IMR-90 (cell line): ENCODE data around the gene SRRD. TPM values are rescaled to one million over a fixed set of nuclear protein-coding genes. Genes with fewer than 3 reads are reported as not detected.

ENCODE experiments used
- ATAC-seq: fragments of 200-7000 bp; cut with Tn5 transposase; 2 replicates; pipeline ENCODE4 v1.9.1; 2020; ENCODE audit warnings: low read depth, mild to moderate bottlenecking, moderate library complexity
- BruUV-seq: library from RNA; stranded (reverse); fragments of 400-500 nt; replicated peaks from 2 replicates; lab custom pipeline; 2021; lab: Mats Ljungman, UMichigan
- CTCF ChIA-PET: fragments of 300-600 bp; formaldehyde crosslinking; extraction: SDS; loops from one replicate; lab custom pipeline; 2021; ENCODE audit warnings: antibody characterized with exemption; lab: Yijun Ruan, JAX
- POLR2A ChIA-PET: fragments of 300-600 bp; sonication (Branson Sonifier 250); formaldehyde crosslinking; loops from one replicate; lab custom pipeline; 2022; ENCODE audit warnings: antibody characterized with exemption; ENCODE audit not compliant: unreplicated experiment; lab: Charles Lee
- DNase-seq: peaks from one replicate; pipeline ENCODE4 v3.0.0; 2013
- H2AFZ ChIP-seq: replicated peaks from 2 replicates; pipeline ENCODE3; 2013; ENCODE audit warnings: low read length, mild to moderate bottlenecking; ENCODE audit not compliant: poor library complexity
- H2AK5ac ChIP-seq: 2 replicates; pipeline ENCODE4 v1.6.1; 2013; ENCODE audit warnings: low read depth, low read length, inconsistent platforms
- H2AK9ac ChIP-seq: replicated peaks from 2 replicates; pipeline ENCODE3; 2013; ENCODE audit warnings: mild to moderate bottlenecking, low read depth, low read length, moderate library complexity; ENCODE audit not compliant: poor library complexity
- H2BK120ac ChIP-seq: 2 replicates; pipeline ENCODE4 v1.6.1; 2013; ENCODE audit warnings: low read depth, low read length, inconsistent platforms
- H2BK15ac ChIP-seq: 3 replicates; pipeline ENCODE4 v1.6.1; 2013; ENCODE audit warnings: low read depth, low read length, inconsistent platforms
- H2BK20ac ChIP-seq: 2 replicates; pipeline ENCODE4 v1.6.1; 2013; ENCODE audit warnings: low read depth, mild to moderate bottlenecking, inconsistent platforms, low read length, moderate library complexity
- H2BK5ac ChIP-seq: 2 replicates; pipeline ENCODE4 v1.6.1; 2013; ENCODE audit warnings: mild to moderate bottlenecking, low read depth, low read length, inconsistent platforms; ENCODE audit not compliant: poor library complexity, severe bottlenecking
- H3K14ac ChIP-seq: replicated peaks from 2 replicates; pipeline ENCODE4 v1.6.1; 2013; ENCODE audit warnings: low read depth, low read length, inconsistent platforms
- H3K18ac ChIP-seq: 2 replicates; pipeline ENCODE4 v1.6.1; 2013; ENCODE audit warnings: low read depth, low read length, control low read depth
- H3K23ac ChIP-seq: 2 replicates; pipeline ENCODE4 v1.6.1; 2013; ENCODE audit warnings: low read depth, low read length, inconsistent platforms
- H3K27ac ChIP-seq: 2 replicates; pipeline ENCODE4 v1.5.1; 2013; ENCODE audit warnings: mild to moderate bottlenecking, control low read depth, low read length; ENCODE audit not compliant: insufficient read depth
- H3K27me3 ChIP-seq: 2 replicates; pipeline ENCODE4 v1.6.1; 2013; ENCODE audit warnings: low read length; ENCODE audit not compliant: control insufficient read depth, insufficient read depth
- H3K36me3 ChIP-seq: 2 replicates; pipeline ENCODE4 v1.6.1; 2013; ENCODE audit warnings: low read length, mixed read lengths; ENCODE audit not compliant: control insufficient read depth, insufficient read depth
- H3K4ac ChIP-seq: 2 replicates; pipeline ENCODE4 v1.6.1; 2013; ENCODE audit warnings: low read depth, low read length, inconsistent platforms
- H3K4me1 ChIP-seq: 2 replicates; pipeline ENCODE4 v1.6.1; 2013; ENCODE audit warnings: low read length, mixed read lengths; ENCODE audit not compliant: control insufficient read depth, insufficient read depth
- H3K4me2 ChIP-seq: 2 replicates; pipeline ENCODE4 v1.6.1; 2013; ENCODE audit warnings: low read depth, mild to moderate bottlenecking, control low read depth, low read length, moderate library complexity
- H3K4me3 ChIP-seq: 2 replicates; pipeline ENCODE4 v1.5.1; 2013; ENCODE audit warnings: low read depth, mild to moderate bottlenecking, control low read depth, low read length, moderate library complexity; ENCODE audit not compliant: insufficient read depth
- H3K56ac ChIP-seq: 2 replicates; pipeline ENCODE4 v1.6.1; 2013; ENCODE audit warnings: low read length, inconsistent platforms; ENCODE audit not compliant: insufficient read depth; ENCODE audit errors: extremely low read depth
- H3K79me1 ChIP-seq, 2 experiments: 2 replicates each; pipeline ENCODE4 v1.6.1; 2013; ENCODE audit warnings: low read length in 2 of 2, inconsistent platforms in 1 of 2, low read depth in 1 of 2
- H3K9ac ChIP-seq: 2 replicates; pipeline ENCODE4 v1.6.1; 2013; ENCODE audit warnings: low read depth, low read length, control low read depth
- H3K9me1 ChIP-seq: 2 replicates; pipeline ENCODE4 v1.6.1; 2013; ENCODE audit warnings: low read length, inconsistent platforms; ENCODE audit not compliant: insufficient read depth
- H3K9me3 ChIP-seq: 2 replicates; pipeline ENCODE4 v1.6.1; 2013; ENCODE audit warnings: low read length; ENCODE audit not compliant: control insufficient read depth, insufficient read depth
- H4K20me1 ChIP-seq: 2 replicates; pipeline ENCODE4 v1.6.1; 2013; ENCODE audit warnings: low read length, inconsistent platforms; ENCODE audit not compliant: insufficient read depth
- H4K5ac ChIP-seq: 2 replicates; pipeline ENCODE4 v1.6.1; 2013; ENCODE audit warnings: mild to moderate bottlenecking, low read depth, low read length, control low read depth
- H4K8ac ChIP-seq, 2 experiments: 2 replicates each; pipeline ENCODE4 v1.6.1; 2013; ENCODE audit warnings: low read depth in 2 of 2, low read length in 2 of 2, control low read depth in 1 of 2, inconsistent platforms in 1 of 2
- H4K91ac ChIP-seq: 2 replicates; pipeline ENCODE4 v1.6.1; 2013; ENCODE audit warnings: low read depth, low read length, inconsistent platforms; ENCODE audit not compliant: insufficient read depth
- BHLHE40 ChIP-seq: fragments of 150-350 bp; IDR thresholded peaks from 2 replicates; pipeline ENCODE4 v1.6.1; 2016; ENCODE audit warnings: mild to moderate bottlenecking, low read depth, low read length
- CEBPB ChIP-seq: IDR thresholded peaks from 2 replicates; pipeline ENCODE4 v1.6.1; 2012; ENCODE audit warnings: low read depth, low read length, improper control_type of control experiment
- CHD1 ChIP-seq: IDR thresholded peaks from 2 replicates; pipeline ENCODE4 v1.6.1; 2012; ENCODE audit warnings: low read depth, low read length, improper control_type of control experiment
- CTCF ChIP-seq: conservative IDR thresholded peaks from 2 replicates; pipeline ENCODE4 v1.5.1; 2012; ENCODE audit warnings: mild to moderate bottlenecking, low read depth, low read length, improper control_type of control experiment
- FOS ChIP-seq: fragments of 150-350 bp; IDR thresholded peaks from 2 replicates; pipeline ENCODE4 v1.6.1; 2016; ENCODE audit warnings: low read depth, low read length
- MAFK ChIP-seq: IDR thresholded peaks from 2 replicates; pipeline ENCODE4 v1.6.1; 2012; ENCODE audit warnings: low read depth, low read length, improper control_type of control experiment
- MAZ ChIP-seq: IDR thresholded peaks from 2 replicates; pipeline ENCODE4 v1.6.1; 2012; ENCODE audit warnings: low read depth, mild to moderate bottlenecking, low read length, improper control_type of control experiment, moderate library complexity, borderline replicate concordance
- MXI1 ChIP-seq: IDR thresholded peaks from 2 replicates; pipeline ENCODE4 v1.6.1; 2012; ENCODE audit warnings: low read depth, mild to moderate bottlenecking, low read length, moderate library complexity, borderline replicate concordance
- NFE2L2 ChIP-seq: fragments of 150-350 bp; IDR thresholded peaks from 2 replicates; pipeline ENCODE4 v1.6.1; 2016; ENCODE audit warnings: low read depth, mild to moderate bottlenecking, low read length
- POLR2A ChIP-seq: IDR thresholded peaks from 2 replicates; pipeline ENCODE4 v1.6.1; 2012; ENCODE audit warnings: mild to moderate bottlenecking, low read depth, low read length
- RAD21 ChIP-seq: IDR thresholded peaks from 2 replicates; pipeline ENCODE4 v1.6.1; 2012; ENCODE audit warnings: low read length, improper control_type of control experiment
- RCOR1 ChIP-seq: IDR thresholded peaks from 2 replicates; pipeline ENCODE4 v1.6.1; 2012; ENCODE audit warnings: mild to moderate bottlenecking, low read length, improper control_type of control experiment; ENCODE audit not compliant: insufficient replicate concordance
- RFX5 ChIP-seq: IDR thresholded peaks from 2 replicates; pipeline ENCODE4 v1.8.0; 2012; ENCODE audit warnings: low read depth, mild to moderate bottlenecking, low read length, moderate library complexity
- SMC3 ChIP-seq: fragments of 150-350 bp; IDR thresholded peaks from 2 replicates; pipeline ENCODE4 v1.6.1; 2016; ENCODE audit warnings: low read depth, mild to moderate bottlenecking, antibody characterized with exemption, low read length, moderate library complexity
- WGBS, 2 experiments: methylation state at CpG; one replicate each; pipeline versions ENCODE4 v1.1.5 to v1.1.7; 2013; ENCODE audit warnings: missing lambda C conversion rate in 2 of 2; ENCODE audit not compliant: insufficient read length in 1 of 2; ENCODE audit errors: extremely low coverage in 2 of 2; 5-methylcytosine and 5-hydroxymethylcytosine counted together
- dilution Hi-C: fragments of 300-500 bp; cut with HindIII; formaldehyde crosslinking; loops from one replicate; pipeline ENCODE4 v1.14.3; 2018; ENCODE audit warnings: low sequenced_read_pairs; ENCODE audit not compliant: unreplicated experiment
- in situ Hi-C: fragments of 300-500 bp; cut with MboI; formaldehyde crosslinking; loops from 3 replicates; pipeline ENCODE4 v1.14.3; 2019; ENCODE audit warnings: low sequenced_read_pairs, inconsistent platforms, mixed read lengths
- intact Hi-C: fragments of 100-400 bp; cut with micrococcal nuclease; formaldehyde crosslinking; loops from 2 replicates; pipeline ENCODE4 v1.10.0; 2022
- polyA plus RNA-seq, 3 experiments: library from polyadenylated mRNA; depleted of rRNA; stranded (reverse); fragments of >200 nt; gene quantifications; 2 replicates each; pipeline ENCODE4 v1.2.3, GENCODE V29; 2012; ENCODE audit warnings: low replicate concordance in 1 of 3
- total RNA-seq: library from RNA; depleted of rRNA; stranded (reverse); fragments of >200 nt; gene quantifications from 2 replicates; pipeline ENCODE4 v1.2.3, GENCODE V29; 2012
- TF ChIP-seq, protein P1 (sequence below): fragments of 150-350 bp; IDR thresholded peaks from 2 replicates; pipeline ENCODE4 v1.6.1; 2017; ENCODE audit warnings: mild to moderate bottlenecking, antibody characterized with exemption, low read length, low read depth
- TF ChIP-seq, protein P2 (sequence below): fragments of 150-350 bp; IDR thresholded peaks from 2 replicates; pipeline ENCODE4 v1.6.1; 2016; ENCODE audit warnings: low read depth, mild to moderate bottlenecking, low read length, moderate library complexity, borderline replicate concordance

SRRD gene
- total and polyA plus RNA-seq, 2 of the 4 experiments (the other 2 are of a cell fraction): 18.3 to 24.0 TPM

DNA sequence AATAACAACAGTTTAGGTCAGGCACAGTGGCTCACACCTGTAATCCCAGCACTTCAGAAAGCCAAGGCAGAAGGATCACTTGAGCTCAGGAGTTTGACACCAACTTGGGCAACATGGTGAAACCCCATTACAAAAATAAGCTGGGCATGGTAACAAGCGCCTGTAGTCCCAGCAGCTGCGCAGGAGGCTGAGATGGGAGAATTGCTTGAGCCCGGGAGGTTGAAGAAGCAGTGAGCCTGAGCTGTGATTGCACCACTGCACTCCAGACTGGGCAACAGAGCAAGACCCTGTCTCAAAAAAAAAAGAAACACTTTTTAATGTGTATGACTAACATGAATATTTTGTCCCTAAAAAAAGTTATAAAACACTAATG, 53.1 kb downstream of the SRRD start:
- DNase-seq (no peak), ATAC-seq (no peak)
- Histone ChIP-seq H3K4me1 (no peaks in the 10 kb centered on the region), H2BK20ac (no peak overlapping the region), H3K9ac (no peak overlapping the region), H2AK9ac (no peak overlapping the region), H3K36me3 (peaks cover 23% of the 10 kb centered on the region), H3K9me3 (no peaks in the 10 kb centered on the region), H3K18ac (no peak overlapping the region), H3K9me1 (no peaks in the 10 kb centered on the region; the same call in none of the 2 replicates), H3K23ac (no peak overlapping the region), H3K14ac (no peak overlapping the region), H2BK120ac (no peak overlapping the region), H2AFZ (no peak overlapping the region), H3K27me3 (no peaks in the 10 kb centered on the region), H2BK15ac (no peak overlapping the region), H3K56ac (no peak overlapping the region), H4K8ac (no peak overlapping the region), H3K4me2 (no peak overlapping the region), H3K4me3 (no peak overlapping the region), H2AK5ac (no peak overlapping the region), H3K4ac (no peak overlapping the region), H2BK5ac (no peak overlapping the region), H4K5ac (no peak overlapping the region), H4K20me1 (0 out of 2 replicates have a peak, but pooled peaks cover 4% of the 10 kb centered on the region), H3K79me1 (peaks cover 3 to 53% of the 10 kb centered on the region in 2 experiments), H4K91ac (no peak overlapping the region), H3K27ac (no peak overlapping the region)
- CTCF ChIA-PET: no interaction called here
- dilution Hi-C loops (no loop called here), intact Hi-C loops (no loop called here), in situ Hi-C loops (loop anchor here (10.0 kb wide), 1 partner anchor 58 kb away; the partner anchor contains the start of gene TPST2)
- WGBS, 2 experiments: no CpG with 5 or more reads among the region's 3 CpGs
- POLR2A ChIA-PET: no interaction called here
- TF ChIP-seq, protein P1, sequence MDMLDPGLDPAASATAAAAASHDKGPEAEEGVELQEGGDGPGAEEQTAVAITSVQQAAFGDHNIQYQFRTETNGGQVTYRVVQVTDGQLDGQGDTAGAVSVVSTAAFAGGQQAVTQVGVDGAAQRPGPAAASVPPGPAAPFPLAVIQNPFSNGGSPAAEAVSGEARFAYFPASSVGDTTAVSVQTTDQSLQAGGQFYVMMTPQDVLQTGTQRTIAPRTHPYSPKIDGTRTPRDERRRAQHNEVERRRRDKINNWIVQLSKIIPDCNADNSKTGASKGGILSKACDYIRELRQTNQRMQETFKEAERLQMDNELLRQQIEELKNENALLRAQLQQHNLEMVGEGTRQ: no peak
- TF ChIP-seq MAFK (no peak), FOS (no peak), CTCF (no peak), MXI1 (no peak), BHLHE40 (no peak), CEBPB (no peak), SMC3 (no peak), RCOR1 (no peak), POLR2A (no peak), NFE2L2 (no peak), CHD1 (no peak), RAD21 (no peak), MAZ (no peak), RFX5 (no peak)
- TF ChIP-seq, protein P2, sequence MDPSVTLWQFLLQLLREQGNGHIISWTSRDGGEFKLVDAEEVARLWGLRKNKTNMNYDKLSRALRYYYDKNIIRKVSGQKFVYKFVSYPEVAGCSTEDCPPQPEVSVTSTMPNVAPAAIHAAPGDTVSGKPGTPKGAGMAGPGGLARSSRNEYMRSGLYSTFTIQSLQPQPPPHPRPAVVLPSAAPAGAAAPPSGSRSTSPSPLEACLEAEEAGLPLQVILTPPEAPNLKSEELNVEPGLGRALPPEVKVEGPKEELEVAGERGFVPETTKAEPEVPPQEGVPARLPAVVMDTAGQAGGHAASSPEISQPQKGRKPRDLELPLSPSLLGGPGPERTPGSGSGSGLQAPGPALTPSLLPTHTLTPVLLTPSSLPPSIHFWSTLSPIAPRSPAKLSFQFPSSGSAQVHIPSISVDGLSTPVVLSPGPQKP: no peak
- no TSS peak for BruUV-seq
